Retinal pigment epithelial cell (primary cell): ENCODE measurements around the gene CCDC71L.
"Not testable (repeated sequence)": the region's sequence is repeated elsewhere in the genome, so short reads cannot be mapped to it uniquely, and the experiment has no call there.

Source experiments
- DNase-seq: peaks from one replicate; pipeline ENCODE4 v3.0.0-alpha.2; 2010; ENCODE audit warnings: low read depth
- H3K4me3 ChIP-seq: 2 replicates; pipeline ENCODE4 v1.5.1; 2011; ENCODE audit warnings: mild to moderate bottlenecking, low read length, control low read depth, moderate library complexity
- CTCF ChIP-seq: conservative IDR thresholded peaks from 2 replicates; pipeline ENCODE4 v1.5.1; 2011; ENCODE audit warnings: low read depth, low read length, control low read depth, inconsistent platforms

Gene CCDC71L

GRCh38 chr7:106660862-106661720 lies at the start of gene CCDC71L:
Gene CCDC71L (minus strand): TSS chr7:106661158. CDS start chr7:106660896, 262 bp downstream.
- no peak for TF ChIP-seq CTCF
- DNase-seq, result peak; percentile 71
- H3K4me3 ChIP-seq, result peak within 1 kb of the TSS; percentile 82

- DNase-seq, H3K4me3 ChIP-seq: not testable (repeated sequence)
These were observed 48.6 kb upstream of the CCDC71L start for GRCh38 chr7:106709604-106710003.

DNA sequence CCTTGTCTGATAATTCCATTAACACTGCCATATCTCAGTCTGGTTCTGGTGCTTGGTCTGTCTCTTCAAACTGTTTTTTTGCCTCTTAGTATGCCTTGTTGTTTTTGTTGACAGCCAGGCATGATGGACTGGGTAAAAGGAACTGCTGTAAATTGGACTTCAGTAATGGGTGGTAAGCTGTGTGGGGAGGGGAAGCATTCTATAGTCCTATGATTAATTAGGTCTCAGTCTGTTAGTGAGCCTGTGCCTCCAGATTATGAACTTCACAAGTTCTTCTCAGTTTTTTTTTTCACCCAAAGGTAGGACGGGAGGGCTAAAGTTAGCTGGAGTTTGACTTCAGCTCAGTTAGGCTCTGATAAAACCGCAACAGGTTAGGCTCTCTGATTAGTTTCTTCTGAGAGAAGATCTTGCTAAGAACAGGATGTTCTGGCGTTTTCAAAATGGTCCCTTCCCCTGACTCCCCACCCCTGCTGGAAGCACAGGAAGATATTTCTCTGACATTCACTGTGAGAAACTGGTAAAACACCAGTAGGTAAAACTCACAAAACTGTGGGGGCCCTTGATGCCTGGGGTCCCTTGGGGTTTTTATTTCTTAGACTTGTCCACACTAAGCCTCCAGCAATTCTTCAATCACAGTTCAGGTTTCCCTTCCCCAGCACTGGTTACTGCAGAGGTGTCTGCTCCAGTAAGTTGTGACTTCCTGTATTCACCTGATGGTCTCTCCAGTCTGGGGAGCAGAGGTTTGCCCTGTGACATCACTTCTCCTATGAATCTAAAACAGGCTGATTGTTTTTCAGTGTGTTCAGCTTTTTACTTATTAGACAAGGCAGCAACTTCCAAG lies 43.3 kb upstream of the CCDC71L start:
- H3K4me3 ChIP-seq, result no peak overlapping the region
- TF ChIP-seq CTCF, result no peak
- DNase-seq, result no peak

DNA sequence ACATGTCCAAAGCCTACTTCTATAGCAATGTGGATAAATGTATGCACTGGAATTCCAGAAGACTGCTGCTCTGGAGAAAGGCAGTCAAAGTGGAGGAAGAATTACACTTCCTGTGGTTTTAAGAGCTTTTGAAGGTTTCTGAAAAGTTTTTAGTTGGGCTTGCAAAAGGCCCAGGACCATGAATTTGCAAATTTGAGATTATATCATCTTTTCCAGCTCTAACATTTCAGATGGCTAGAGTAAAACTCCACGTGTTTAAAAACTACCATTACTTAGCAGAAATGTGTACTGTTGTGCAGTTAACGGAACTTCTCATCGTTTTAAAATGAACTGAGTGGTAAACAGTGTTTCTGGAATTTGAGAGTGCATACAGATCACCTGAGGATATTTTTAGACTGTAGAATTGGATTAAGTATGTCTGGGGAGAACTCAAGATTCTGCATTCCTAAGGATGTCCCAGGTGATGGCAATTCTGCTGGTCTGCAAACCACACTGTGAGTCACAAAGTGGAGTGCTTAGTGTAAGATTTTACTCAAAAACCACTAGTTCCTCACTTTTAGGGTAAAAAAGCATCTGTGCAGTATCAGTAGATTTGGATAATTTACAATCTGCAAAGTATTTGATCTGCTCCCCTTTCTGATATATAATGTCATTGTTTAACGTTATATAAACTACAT lies 32.9 kb upstream of the CCDC71L start:
- H3K4me3 ChIP-seq, result no peak overlapping the region
- DNase-seq, result no peak

GRCh38 chr7:106692450-106693051 lies 31.6 kb upstream of the CCDC71L start:
- DNase-seq, result no peak
- H3K4me3 ChIP-seq, result no peak overlapping the region
- TF ChIP-seq CTCF, result no peak

More for the DNA sequence above, 32.9 kb upstream of the CCDC71L start:
- no peak for TF ChIP-seq CTCF

DNA sequence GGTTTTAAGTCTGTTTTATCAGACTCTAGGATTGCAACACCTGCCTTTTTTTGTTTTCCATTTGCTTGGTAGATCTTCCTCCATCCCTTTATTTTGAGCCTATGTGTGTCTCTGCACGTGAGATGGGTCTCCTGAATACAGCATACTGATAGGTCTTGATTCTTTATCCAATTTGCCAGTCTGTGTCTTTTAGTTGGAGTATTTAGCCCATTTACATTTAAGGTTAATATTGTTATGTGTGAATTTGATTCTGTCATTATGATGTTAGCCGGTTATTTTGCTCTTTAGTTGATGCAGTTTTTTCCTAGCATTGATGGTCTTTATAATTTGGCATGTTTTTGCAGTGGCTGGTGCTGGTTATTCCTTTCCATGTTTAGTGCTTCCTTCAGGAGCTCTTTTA lies 27.2 kb upstream of the CCDC71L start:
- H3K4me3 ChIP-seq, DNase-seq: not testable (repeated sequence)

- no peak for DNase-seq
- no peak overlapping the region for H3K4me3 ChIP-seq
- TF ChIP-seq CTCF, result no peak
These were observed 23.0 kb upstream of the CCDC71L start for GRCh38 chr7:106683941-106684340.
